Measurements from ENCODE around the gene RTN4.

- TF ChIP-seq CTCF (IDR thresholded peaks at IDR 0.05; ENCODE audit: poor library complexity) (no peak), EZH2phosphoT487 (IDR thresholded peaks at IDR 0.05; ENCODE audit: low read depth, severe bottlenecking, unreplicated experiment) (no peak), EZH2 (IDR thresholded peaks at IDR 0.05; ENCODE audit: borderline replicate concordance) (no peak)
Measured at GRCh38 chr2:55096586-55096985, 46.3 kb upstream of the RTN4 start.
